ENCODE measurements around the gene WRAP53. TPM values are rescaled to one million over a fixed set of nuclear protein-coding genes. Genes with fewer than 3 reads are reported as not detected.

Gene WRAP53
- total RNA-seq, 2 experiments from 2014 or later = 24.8 to 30.7 TPM

DNA sequence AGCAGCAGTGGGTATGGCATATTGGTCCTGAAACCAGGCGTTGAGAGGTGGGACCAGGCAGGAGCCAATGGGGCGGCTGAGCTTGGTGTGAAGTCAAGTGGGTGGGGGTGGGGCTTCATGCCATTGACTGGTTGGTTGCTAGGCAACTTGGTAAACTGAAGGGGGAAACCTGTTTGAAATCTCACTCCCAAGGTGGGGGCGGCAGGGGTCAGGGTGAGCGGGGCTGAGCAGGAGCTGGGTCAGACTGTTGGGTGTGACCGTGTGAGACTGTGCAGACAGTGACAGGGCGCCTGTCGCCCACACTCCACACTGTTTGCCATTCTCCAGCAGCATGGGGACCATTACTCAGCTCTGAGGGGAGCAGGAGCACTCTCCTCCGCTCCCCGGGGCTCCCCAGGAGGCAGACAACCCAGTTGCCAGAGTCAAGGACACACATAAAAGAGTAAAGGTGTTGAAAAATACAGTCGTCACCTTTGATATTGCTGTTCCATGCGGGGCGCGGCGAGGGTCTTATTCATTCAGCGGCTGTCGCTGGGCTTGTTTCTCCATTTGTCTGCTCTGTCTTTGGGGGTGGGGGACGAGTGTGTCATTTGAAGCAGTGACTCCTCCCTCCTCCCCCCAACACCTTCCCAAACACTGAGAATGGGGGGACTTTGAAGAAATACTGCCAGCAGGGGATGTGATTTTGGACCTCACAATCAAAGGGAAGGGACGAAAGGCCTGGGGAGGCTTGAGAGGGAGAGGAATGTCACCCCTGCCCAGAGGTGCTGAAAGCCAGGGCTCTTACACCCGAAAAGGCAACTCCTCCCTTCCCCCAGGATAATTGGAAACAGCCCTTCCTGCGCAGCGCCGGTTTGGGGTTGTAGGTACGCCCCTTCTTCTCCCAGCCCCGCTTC is 15.6 kb downstream of the WRAP53 start:
- BruUV-seq (replicated peaks) = no TSS peak
- Histone ChIP-seq H3K36me3 (ENCODE audit: insufficient read depth, low read length) (peaks cover 8% of the 10 kb centered on the region), H3K79me2 (ENCODE audit: insufficient read depth, low read depth, low read length) (no peaks in the 10 kb centered on the region), H3K9me3 (ENCODE audit: low read length) (no peaks in the 10 kb centered on the region), H3K4me3 (ENCODE audit: low read depth, low read length, poor library complexity, severe bottlenecking) (no peak overlapping the region), H3K9me2 (ENCODE audit: insufficient read depth, low read length) (no peaks in the 10 kb centered on the region), H3K4me2 (ENCODE audit: low read length) (no peak overlapping the region), H2AFZ (ENCODE audit: low read length) (no peak overlapping the region), H4K20me1 (ENCODE audit: insufficient read depth, low read length) (no peaks in the 10 kb centered on the region; the same call in 1 of the 2 replicates), H3K27ac (ENCODE audit: low read depth, low read length, poor library complexity, severe bottlenecking) (no peak overlapping the region), H3K4me1 (ENCODE audit: insufficient read depth, low read length, poor library complexity, severe bottlenecking) (no peaks in the 10 kb centered on the region)
- CTCF ChIA-PET (ENCODE audit: unreplicated experiment) = no interaction called here
- no peak for TF ChIP-seq EZH2phosphoT487 (IDR thresholded peaks at IDR 0.05; ENCODE audit: borderline replicate concordance, low read depth, low read length)
- TF ChIP-seq, protein P1, sequence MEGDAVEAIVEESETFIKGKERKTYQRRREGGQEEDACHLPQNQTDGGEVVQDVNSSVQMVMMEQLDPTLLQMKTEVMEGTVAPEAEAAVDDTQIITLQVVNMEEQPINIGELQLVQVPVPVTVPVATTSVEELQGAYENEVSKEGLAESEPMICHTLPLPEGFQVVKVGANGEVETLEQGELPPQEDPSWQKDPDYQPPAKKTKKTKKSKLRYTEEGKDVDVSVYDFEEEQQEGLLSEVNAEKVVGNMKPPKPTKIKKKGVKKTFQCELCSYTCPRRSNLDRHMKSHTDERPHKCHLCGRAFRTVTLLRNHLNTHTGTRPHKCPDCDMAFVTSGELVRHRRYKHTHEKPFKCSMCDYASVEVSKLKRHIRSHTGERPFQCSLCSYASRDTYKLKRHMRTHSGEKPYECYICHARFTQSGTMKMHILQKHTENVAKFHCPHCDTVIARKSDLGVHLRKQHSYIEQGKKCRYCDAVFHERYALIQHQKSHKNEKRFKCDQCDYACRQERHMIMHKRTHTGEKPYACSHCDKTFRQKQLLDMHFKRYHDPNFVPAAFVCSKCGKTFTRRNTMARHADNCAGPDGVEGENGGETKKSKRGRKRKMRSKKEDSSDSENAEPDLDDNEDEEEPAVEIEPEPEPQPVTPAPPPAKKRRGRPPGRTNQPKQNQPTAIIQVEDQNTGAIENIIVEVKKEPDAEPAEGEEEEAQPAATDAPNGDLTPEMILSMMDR (conservative IDR thresholded peaks at IDR 0.05; ENCODE audit: low read length) = no peak
- intact Hi-C loops (cut with micrococcal nuclease; ENCODE audit: unreplicated experiment) = no loop called here
- DNase-seq (ENCODE audit: low spot score) = peak; percentile 34
- POLR2A ChIA-PET = interaction anchor here (0.6 kb wide), 1 partner anchor 372 kb away, joined by 3 read pairs; no protein-coding TSS in a partner anchor

DNA sequence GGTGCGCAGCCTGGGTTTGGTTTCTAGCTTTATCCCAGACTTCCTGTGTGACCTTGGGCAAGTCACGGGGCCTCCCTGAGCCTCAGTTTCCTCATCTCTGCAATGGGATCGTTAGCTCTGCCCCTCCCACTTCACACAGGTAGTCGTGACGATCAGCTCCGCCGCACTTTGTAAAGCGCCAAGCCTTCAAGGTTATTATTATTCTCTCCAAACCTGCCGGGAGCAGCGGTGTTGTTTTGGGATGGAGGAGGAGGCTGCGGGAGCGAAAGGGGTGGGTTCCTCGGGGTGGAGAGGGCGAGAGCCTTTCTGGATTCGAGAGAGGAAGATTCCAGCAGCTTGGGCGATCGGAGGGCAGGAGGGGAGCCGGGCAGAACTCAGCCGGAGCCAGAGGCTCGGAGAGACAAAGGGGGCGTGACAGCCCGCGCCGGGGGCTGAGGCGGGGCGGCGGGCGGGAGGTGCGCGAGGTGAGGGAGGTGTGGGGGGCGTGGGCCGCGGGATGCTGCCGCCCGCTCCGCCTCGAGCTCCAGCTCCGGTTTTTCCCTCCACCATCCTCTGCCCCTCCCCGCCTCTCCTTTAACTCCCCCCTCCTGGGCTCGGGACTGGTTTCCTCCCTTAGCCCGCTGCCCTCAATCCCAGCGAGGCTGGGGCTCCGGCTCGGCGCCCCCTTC is 16.5 kb downstream of the WRAP53 start, which contains the start of gene EFNB3:
Gene EFNB3 (plus strand): TSS at position 602 of the 668 bp plus-strand sequence. CDS start 397 bp downstream, outside the sequence.
- no peak for DNase-seq (ENCODE audit: low spot score)
- Histone ChIP-seq H3K9me3 (ENCODE audit: low read length) (no peaks in the 10 kb centered on the region), H3K36me3 (ENCODE audit: insufficient read depth, low read length) (peaks cover 8% of the 10 kb centered on the region), H3K4me2 (ENCODE audit: low read length) (no peak within 1 kb of the TSS), H3K79me2 (ENCODE audit: insufficient read depth, low read depth, low read length) (no peaks in the 10 kb centered on the region), H3K27ac (ENCODE audit: low read depth, low read length, poor library complexity, severe bottlenecking) (no peak within 1 kb of the TSS), H3K9me2 (ENCODE audit: insufficient read depth, low read length) (no peaks in the 10 kb centered on the region), H3K4me3 (ENCODE audit: low read depth, low read length, poor library complexity, severe bottlenecking) (no peak within 1 kb of the TSS), H4K20me1 (ENCODE audit: insufficient read depth, low read length) (no peaks in the 10 kb centered on the region; the same call in 1 of the 2 replicates), H3K4me1 (ENCODE audit: insufficient read depth, low read length, poor library complexity, severe bottlenecking) (no peaks in the 10 kb centered on the region), H2AFZ (ENCODE audit: low read length) (no peak within 1 kb of the TSS)
- intact Hi-C loops (cut with micrococcal nuclease; ENCODE audit: unreplicated experiment) = no loop called here
- no TSS peak for BruUV-seq (replicated peaks)
- TF ChIP-seq EZH2phosphoT487 (IDR thresholded peaks at IDR 0.05; ENCODE audit: borderline replicate concordance, low read depth, low read length) = no peak
- TF ChIP-seq, protein P1 (conservative IDR thresholded peaks at IDR 0.05; ENCODE audit: low read length) = no peak
- POLR2A ChIA-PET = interaction anchor here (0.6 kb wide), 1 partner anchor 18 kb away, joined by 3 read pairs; no protein-coding TSS in a partner anchor
- CTCF ChIA-PET (ENCODE audit: unreplicated experiment) = no interaction called here
